ENCODE measurements around the gene TRAM2. TPM values are rescaled to one million over a fixed set of nuclear protein-coding genes. Genes with fewer than 3 reads are reported as not detected.

Gene TRAM2
- total and polyA plus RNA-seq, 9 of the 15 experiments (the other 6 are each of a cell fraction or from before 2014, with no cell fraction given) = 2.6 to 13.3 (median 8.9) TPM

- no TSS peak for BruUV-seq (replicated peaks)
- Histone ChIP-seq H2AFZ (ENCODE audit: low read depth, low read length) (no peak overlapping the region), H4K20me1 (replicated peaks; ENCODE audit: control insufficient read depth, insufficient read depth, low read length) (no peaks in the 10 kb centered on the region), H3K27me3 (ENCODE audit: control insufficient read depth in 2 of 2, insufficient read depth in 2 of 2, low read length in 2 of 2) (no peaks in the 10 kb centered on the region), H3K36me3 (ENCODE audit: control insufficient read depth, insufficient read depth, low read length) (peaks cover 40% of the 10 kb centered on the region; the same call in 2 of the 3 replicates), H3K27ac (ENCODE audit: extremely low read depth, low read depth, low read length) (no peak overlapping the region), H3K4me3 (no peak overlapping the region), H3K9me3 (replicated peaks; ENCODE audit: control insufficient read depth, insufficient read depth, low read depth, low read length) (no peaks in the 10 kb centered on the region), H3K79me2 (ENCODE audit: control insufficient read depth, insufficient read depth, low read length) (peaks cover 5% of the 10 kb centered on the region; the same call in 1 of the 3 replicates), H3K9ac (ENCODE audit: insufficient read depth in 1 of 2, low read depth in 2 of 2, low read length in 2 of 2) (no peak overlapping the region), H3K4me2 (ENCODE audit: insufficient read depth, low read length) (no peak overlapping the region), H3K9me1 (ENCODE audit: control insufficient read depth, insufficient read depth, low read length) (peaks cover 3% of the 10 kb centered on the region), H3K4me1 (replicated peaks in 1 of 2; ENCODE audit: control insufficient read depth in 2 of 2, insufficient read depth in 2 of 2, low read length in 2 of 2) (peaks cover 37 to 53% of the 10 kb centered on the region in 2 experiments)
- CTCF ChIA-PET (ENCODE audit: low intra/inter-chr PET ratio) = no interaction called here
- ATAC-seq (no peak), FAIRE-seq (no peak), DNase-seq (ENCODE audit: extremely low read depth in 1 of 4, low spot score in 3 of 4) (no peak)
- in situ Hi-C loops (cut with MboI) = no loop called here
- no peak for TF ChIP-seq TCF15 (CRISPR knock-in tag; IDR thresholded peaks at IDR 0.05)
- no peak for TF ChIP-seq SIN3B (IDR thresholded peaks at IDR 0.05; ENCODE audit: low read depth)
- TF ChIP-seq ZNF668 (CRISPR knock-in tag; IDR thresholded peaks at IDR 0.05) = no peak
- no peak for TF ChIP-seq CEBPG (CRISPR knock-in tag; IDR thresholded peaks at IDR 0.05)
- peak in 1 of 2 experiments; percentile 36; a peak in 1 of 4 replicates for TF ChIP-seq CEBPG (tag; conservative IDR thresholded peaks at IDR 0.05 in 1 of 2, IDR thresholded peaks at IDR 0.05 in 1 of 2)
- no peak for TF ChIP-seq ZC3H4 (CRISPR knock-in tag; IDR thresholded peaks at IDR 0.05; ENCODE audit: borderline replicate concordance)
- TF ChIP-seq ZFP1 (CRISPR knock-in tag; IDR thresholded peaks at IDR 0.05) = no peak
- TF ChIP-seq MXI1 (IDR thresholded peaks at IDR 0.05; ENCODE audit: low read depth, low read length) = no peak
- TF ChIP-seq ZNF408 (CRISPR knock-in tag; IDR thresholded peaks at IDR 0.05; ENCODE audit: low read depth) = no peak
- no peak for TF ChIP-seq NFRKB (IDR thresholded peaks at IDR 0.05; ENCODE audit: low read depth)
- no peak for TF ChIP-seq HDAC2 (IDR thresholded peaks at IDR 0.05)
- no peak for TF ChIP-seq FUS (optimal IDR thresholded peaks at IDR 0.05; ENCODE audit: low read depth, low read length)
- peak; percentile 40; the same call in 1 of the 2 replicates for TF ChIP-seq CEBPB (tag; IDR thresholded peaks at IDR 0.05)
- no peak for TF ChIP-seq CBFA2T2 (conservative IDR thresholded peaks at IDR 0.05)
- TF ChIP-seq JUNB (CRISPR knock-in tag; conservative IDR thresholded peaks at IDR 0.05) = no peak
- TF ChIP-seq ZNF324 (CRISPR knock-in tag; IDR thresholded peaks at IDR 0.05) = no peak
- no peak for TF ChIP-seq TFE3 (CRISPR knock-in tag; IDR thresholded peaks at IDR 0.05)
- no peak for TF ChIP-seq RBM17 (IDR thresholded peaks at IDR 0.05; ENCODE audit: borderline replicate concordance, low read depth, low read length)
- intact Hi-C loops (cut with micrococcal nuclease) = loop anchor here (5.0 to 10.0 kb wide), 2 partner anchors 62 to 231 kb away; partner anchors contain the start of genes MCM3 and TRAM2
- POLR2A ChIA-PET = interaction anchor here (0.9 to 1.0 kb wide), 2 partner anchors 12 to 19 kb away, joined by 3 to 4 read pairs; no protein-coding TSS in a partner anchor
- WGBS (ENCODE audit: insufficient coverage, low coverage, missing lambda C conversion rate) = 50% methylated on average over 2 of the region's 2 CpGs
These were observed 61.5 kb downstream of the TRAM2 start for GRCh38 chr6:52515219-52515960.
